HT-29 (cell line): ENCODE data around the gene RMDN2. TPM values are rescaled to one million over a fixed set of nuclear protein-coding genes. Genes with fewer than 3 reads are reported as not detected.
"Not testable (repeated sequence)": the region's sequence is repeated elsewhere in the genome, so short reads cannot be mapped to it uniquely, and the experiment has no call there.

Experiments
- DNase-seq: peaks from one replicate; pipeline ENCODE4 v3.0.0-alpha.2; 2015; ENCODE audit warnings: low spot score
- total RNA-seq: library from RNA; depleted of rRNA; stranded (reverse); fragments of >200 nt; shearing (Covaris generic); gene quantifications from 2 replicates; pipeline ENCODE4 v1.2.3, GENCODE V29; 2014

RMDN2 gene
- total RNA-seq, 1 experiment from 2014 or later, result 2.2 TPM

- DNase-seq, result no peak
Measured at GRCh38 chr2:37987098-37987775, 62.1 kb downstream of the RMDN2 start.

GRCh38 chr2:37992601-37993000 lies 67.5 kb downstream of the RMDN2 start:
- DNase-seq, result peak; percentile 64

GRCh38 chr2:37993143-37993542 lies 68.1 kb downstream of the RMDN2 start:
- DNase-seq, result peak; percentile 76

GRCh38 chr2:37997629-37998028 lies 72.5 kb downstream of the RMDN2 start:
- DNase-seq, result no peak

- no peak for DNase-seq
Measured at GRCh38 chr2:38000485-38001222, 75.6 kb downstream of the RMDN2 start.

GRCh38 chr2:38010187-38010586 lies 85.1 kb downstream of the RMDN2 start:
- not testable (repeated sequence) for DNase-seq

- DNase-seq, result no peak
Measured at GRCh38 chr2:38010995-38011394, 85.9 kb downstream of the RMDN2 start.

- DNase-seq, result peak; percentile 10
Measured at GRCh38 chr2:38013158-38013752, 88.2 kb downstream of the RMDN2 start.

GRCh38 chr2:38016219-38016618 lies 91.1 kb downstream of the RMDN2 start:
- peak; percentile 30 for DNase-seq

GRCh38 chr2:38017836-38018235 lies 92.7 kb downstream of the RMDN2 start:
- no peak for DNase-seq

GRCh38 chr2:38020359-38021069 lies 95.4 kb downstream of the RMDN2 start:
- not testable (repeated sequence) for DNase-seq

GRCh38 chr2:38021589-38021988 lies 96.5 kb downstream of the RMDN2 start:
- no peak for DNase-seq

- DNase-seq, result no peak
Measured at GRCh38 chr2:38026846-38027245, 101.8 kb downstream of the RMDN2 start.

- no peak for DNase-seq
Measured at GRCh38 chr2:38028829-38029228, 103.7 kb downstream of the RMDN2 start.

- DNase-seq, result no peak
Measured at GRCh38 chr2:38029512-38029911, 104.4 kb downstream of the RMDN2 start.

- DNase-seq, result no peak
Measured at GRCh38 chr2:38030635-38031355, 105.7 kb downstream of the RMDN2 start.

GRCh38 chr2:38032946-38033345 lies 107.9 kb downstream of the RMDN2 start:
- DNase-seq, result no peak

GRCh38 chr2:38033646-38034045 lies 108.6 kb downstream of the RMDN2 start:
- DNase-seq, result no peak

- DNase-seq, result no peak
Measured at GRCh38 chr2:38035968-38036367, 110.9 kb downstream of the RMDN2 start.

GRCh38 chr2:38037325-38037724 lies 112.2 kb downstream of the RMDN2 start:
- DNase-seq, result no peak
